RWPE2 (cell line): ENCODE results near the gene PARP16.

Experiments used
- ATAC-seq: fragments of 200-7000 bp; cut with Tn5 transposase; 3 replicates; pipeline ENCODE4 v1.9.1; 2021; ENCODE audit warnings: low read depth
- DNase-seq: peaks from one replicate; pipeline ENCODE4 v3.0.0-alpha.2; 2020; ENCODE audit warnings: low spot score
- H3K27ac ChIP-seq: fragments of 450-650 bp; 2 replicates; pipeline ENCODE4 v1.5.1; 2017; ENCODE audit warnings: mild to moderate bottlenecking; ENCODE audit not compliant: poor library complexity, severe bottlenecking
- H3K27me3 ChIP-seq: fragments of 250-450 bp; sonication (Bioruptor Pico); 2 replicates; pipeline ENCODE4 v1.5.1; 2021; ENCODE audit warnings: mild to moderate bottlenecking, moderate library complexity; ENCODE audit not compliant: insufficient read depth, poor library complexity, severe bottlenecking
- H3K36me3 ChIP-seq: fragments of 250-450 bp; sonication (Bioruptor Pico); 2 replicates; pipeline ENCODE4 v1.5.1; 2020; ENCODE audit warnings: low read depth, mild to moderate bottlenecking, moderate library complexity
- H3K4me1 ChIP-seq: fragments of 250-450 bp; sonication (Bioruptor Pico); 2 replicates; pipeline ENCODE4 v1.5.1; 2021; ENCODE audit warnings: mild to moderate bottlenecking, moderate library complexity; ENCODE audit not compliant: insufficient read depth, poor library complexity, severe bottlenecking
- H3K4me3 ChIP-seq: fragments of 250-450 bp; sonication (Bioruptor Pico); 2 replicates; pipeline ENCODE4 v1.5.1; 2021; ENCODE audit warnings: mild to moderate bottlenecking, moderate library complexity; ENCODE audit not compliant: severe bottlenecking
- H3K9me3 ChIP-seq: fragments of 250-450 bp; sonication (Bioruptor Pico); 2 replicates; pipeline ENCODE4 v1.5.1; 2021; ENCODE audit warnings: mild to moderate bottlenecking, moderate library complexity; ENCODE audit not compliant: severe bottlenecking
- CTCF ChIP-seq: fragments of 450-650 bp; IDR thresholded peaks from one replicate; pipeline ENCODE4 v1.5.1; 2017; ENCODE audit warnings: mild to moderate bottlenecking, moderate library complexity; ENCODE audit not compliant: poor library complexity, severe bottlenecking

Gene PARP16

DNA sequence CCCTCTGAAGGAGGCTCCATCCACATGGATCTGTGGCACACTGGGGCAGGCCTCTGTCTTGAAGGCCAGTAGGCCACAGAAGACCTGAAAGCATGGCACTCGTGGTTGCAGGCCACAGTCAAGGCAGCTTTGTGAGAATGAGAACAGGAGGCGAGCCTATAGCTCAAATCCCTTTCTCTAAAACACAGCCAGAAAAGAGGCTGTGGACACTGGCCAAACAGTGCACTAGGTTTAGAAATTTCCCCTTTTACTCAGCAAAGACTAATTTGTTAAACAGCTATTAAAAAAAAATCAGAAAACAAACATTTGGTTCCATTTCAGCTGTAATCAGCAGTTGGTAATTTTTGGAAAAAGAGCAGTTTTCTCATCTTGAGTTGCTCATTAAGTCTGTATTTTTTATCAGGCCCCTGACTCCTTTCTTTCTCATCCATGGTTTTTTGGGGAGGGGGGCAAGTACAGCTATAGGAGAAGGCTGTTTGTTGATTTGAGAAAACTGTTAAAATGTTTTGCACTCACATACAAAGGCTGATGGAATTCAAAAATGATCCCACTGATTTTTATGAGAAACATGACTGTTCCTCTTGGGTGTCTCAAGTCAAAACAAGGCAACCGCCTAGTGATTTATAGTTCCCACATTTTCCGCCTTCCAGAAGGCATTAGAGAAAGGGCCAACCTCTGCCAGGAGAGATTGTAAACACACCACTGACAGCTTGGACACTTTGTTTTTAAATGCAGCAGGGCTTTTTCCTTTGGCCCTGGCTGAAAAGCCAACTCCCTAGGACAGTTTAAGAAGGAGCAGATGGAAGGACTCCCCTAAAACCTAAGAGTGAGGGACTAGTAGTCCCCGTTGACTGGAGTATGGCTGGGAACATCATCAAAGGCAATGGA is 28.1 kb downstream of the PARP16 start:
- no peak overlapping the region for H3K4me3 ChIP-seq
- peaks cover 19% of the 10 kb centered on the region for H3K36me3 ChIP-seq
- no peak for TF ChIP-seq CTCF
- no peaks in the 10 kb centered on the region for H3K27me3 ChIP-seq
- no peak overlapping the region for H3K27ac ChIP-seq
- DNase-seq (no peak), ATAC-seq (no peak)
- no peaks in the 10 kb centered on the region for H3K9me3 ChIP-seq
- no peaks in the 10 kb centered on the region for H3K4me1 ChIP-seq

- DNase-seq (no peak), ATAC-seq (no peak)
- no peak overlapping the region for H3K4me3 ChIP-seq
- no peak for TF ChIP-seq CTCF
- no peaks in the 10 kb centered on the region for H3K27me3 ChIP-seq
- no peaks in the 10 kb centered on the region for H3K9me3 ChIP-seq
- no peak overlapping the region for H3K27ac ChIP-seq
- H3K4me1 ChIP-seq, result no peaks in the 10 kb centered on the region
- peaks cover 19% of the 10 kb centered on the region for H3K36me3 ChIP-seq
Observed at GRCh38 chr15:65255486-65256140, 31.1 kb downstream of the PARP16 start.

- TF ChIP-seq CTCF, result no peak
- no peaks in the 10 kb centered on the region for H3K27me3 ChIP-seq
- H3K4me3 ChIP-seq, result no peak overlapping the region
- no peak for DNase-seq
- no peak overlapping the region for H3K27ac ChIP-seq
- no peaks in the 10 kb centered on the region for H3K4me1 ChIP-seq
- no peak for ATAC-seq
- peaks cover 13% of the 10 kb centered on the region; the same call in 1 of the 2 replicates for H3K36me3 ChIP-seq
- H3K9me3 ChIP-seq, result no peaks in the 10 kb centered on the region
Observed at GRCh38 chr15:65254758-65255157, 31.9 kb downstream of the PARP16 start.

DNA sequence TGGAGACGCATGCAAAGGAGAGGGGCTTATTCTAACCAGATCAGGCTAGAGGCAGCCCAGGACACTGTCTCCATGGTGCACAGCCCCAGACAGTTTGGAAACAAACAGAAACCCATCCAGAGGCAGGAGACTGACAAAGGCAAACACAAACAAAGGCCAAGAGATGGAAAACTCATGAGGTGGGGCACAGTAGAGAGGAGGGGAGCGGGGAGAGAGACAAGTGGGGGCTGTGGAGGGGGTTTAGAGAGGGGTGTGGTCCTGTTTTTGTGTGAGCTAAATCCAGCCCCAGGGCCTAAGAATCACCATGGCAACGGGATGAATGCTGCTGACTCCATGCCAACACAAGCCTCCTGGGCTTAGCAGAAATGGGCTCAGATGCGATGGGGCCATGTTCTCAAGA is 32.3 kb downstream of the PARP16 start:
- no peaks in the 10 kb centered on the region for H3K4me1 ChIP-seq
- H3K36me3 ChIP-seq, result peaks cover 9% of the 10 kb centered on the region; the same call in 1 of the 2 replicates
- H3K4me3 ChIP-seq, result no peak overlapping the region
- H3K27ac ChIP-seq, result no peak overlapping the region
- H3K9me3 ChIP-seq, result no peaks in the 10 kb centered on the region
- no peaks in the 10 kb centered on the region for H3K27me3 ChIP-seq
- ATAC-seq (no peak), DNase-seq (no peak)
- no peak for TF ChIP-seq CTCF
